Hematopoietic multipotent progenitor cell treated with erythropoietin and hydrocortisone succinate and interleukin-3 and kit ligand, for 4 days (in vitro differentiated cells): ENCODE results near the gene ALG2.

Experiments
- DNase-seq: peaks from one replicate; pipeline ENCODE4 v3.0.0-alpha.2; 2015

The ALG2 gene

GRCh38 chr9:99189887-99190596 lies 31.7 kb downstream of the ALG2 start:
- no peak for DNase-seq

DNA sequence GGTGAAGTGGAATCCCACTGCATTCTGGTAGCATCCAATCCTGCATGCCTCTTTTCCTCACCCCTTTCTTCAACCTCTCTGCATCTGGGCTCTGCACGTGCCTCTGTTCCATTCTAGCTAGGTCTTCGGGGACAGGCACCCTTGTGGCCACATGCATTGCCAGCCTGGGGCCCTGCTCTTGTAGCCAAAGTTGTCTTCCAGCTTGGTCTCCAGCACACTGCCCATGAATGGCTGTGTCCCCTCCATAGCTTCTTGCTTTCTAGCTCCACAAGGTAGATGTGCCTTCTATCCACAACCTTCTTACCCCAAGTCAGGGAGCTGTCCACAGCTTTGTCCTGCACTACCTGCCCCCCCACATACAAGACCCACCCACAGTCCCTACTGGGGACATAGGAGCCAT lies 32.6 kb downstream of the ALG2 start:
- no peak for DNase-seq

GRCh38 chr9:99187311-99187710 lies 34.4 kb downstream of the ALG2 start:
- DNase-seq, result no peak

- DNase-seq, result no peak
These were observed 35.8 kb downstream of the ALG2 start for GRCh38 chr9:99185934-99186333.

- DNase-seq, result no peak
These were observed 36.5 kb downstream of the ALG2 start for GRCh38 chr9:99185348-99185632.

DNA sequence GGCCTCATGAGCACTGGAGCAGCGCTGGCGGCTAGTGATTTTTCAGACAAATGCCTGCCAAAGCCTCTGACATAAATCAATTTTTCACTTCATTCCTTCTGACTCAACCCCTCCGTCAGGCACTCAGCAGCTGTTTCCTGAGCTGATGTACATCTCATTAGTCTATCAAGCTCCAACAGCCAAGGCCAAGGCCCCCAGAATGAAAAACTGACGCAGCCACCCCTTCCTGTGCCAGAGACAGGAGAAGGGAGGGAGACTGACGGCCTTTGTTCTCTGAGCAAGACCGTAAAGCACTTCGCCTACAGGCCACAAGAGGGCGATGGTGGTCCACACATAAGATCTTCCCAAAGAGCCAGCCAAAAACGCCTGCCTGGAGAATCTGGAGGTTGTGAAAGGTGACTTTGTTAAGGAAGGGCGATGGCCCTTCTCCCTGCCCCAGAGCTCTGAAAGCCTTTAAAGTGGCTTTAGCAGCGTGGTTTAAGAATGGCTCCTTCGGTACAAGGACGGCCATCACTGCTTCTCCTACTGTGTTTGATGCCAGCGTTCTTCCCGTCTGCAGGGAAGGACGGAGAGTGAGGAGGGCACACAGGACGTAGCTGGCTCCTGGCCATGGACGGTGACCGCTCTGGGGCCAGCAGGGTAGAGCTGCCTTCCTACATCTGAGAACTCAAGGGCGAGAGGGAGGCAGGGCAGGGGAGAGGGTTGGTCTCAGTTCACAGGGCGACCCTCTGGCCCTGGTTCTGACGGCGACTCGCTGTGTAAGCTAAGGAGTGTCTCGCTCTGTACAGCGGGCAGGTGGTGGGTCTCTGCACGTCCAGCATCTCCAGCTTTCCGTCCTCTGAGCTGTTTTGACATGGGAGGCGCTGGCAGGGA lies 37.0 kb downstream of the ALG2 start:
- peak; percentile 93 for DNase-seq

- DNase-seq, result no peak
These were observed 37.6 kb downstream of the ALG2 start for GRCh38 chr9:99184110-99184474.

GRCh38 chr9:99183616-99184015 lies 38.1 kb downstream of the ALG2 start:
- DNase-seq, result no peak

- DNase-seq, result no peak
These were observed 39.4 kb downstream of the ALG2 start for GRCh38 chr9:99182356-99182755.

DNA sequence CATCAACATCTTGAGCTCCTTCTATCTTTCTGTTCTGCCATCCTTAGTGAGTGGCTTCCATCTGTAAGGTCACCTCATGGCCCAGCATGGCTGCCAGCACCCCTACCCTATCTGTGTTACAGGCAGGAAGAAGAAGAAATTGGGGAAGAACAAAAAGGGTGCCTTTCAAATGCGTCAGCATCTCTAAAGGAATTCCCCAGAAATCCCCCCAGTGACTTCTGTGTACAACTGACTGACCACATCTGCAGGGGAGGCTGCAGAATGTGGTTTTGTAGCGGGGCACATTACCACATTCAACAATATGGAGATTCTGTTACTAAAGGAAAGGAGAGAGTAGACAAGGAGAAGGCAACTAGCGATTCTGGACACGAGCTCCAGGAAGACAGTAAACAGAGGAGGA lies 40.1 kb downstream of the ALG2 start:
- peak; percentile 67 for DNase-seq

DNA sequence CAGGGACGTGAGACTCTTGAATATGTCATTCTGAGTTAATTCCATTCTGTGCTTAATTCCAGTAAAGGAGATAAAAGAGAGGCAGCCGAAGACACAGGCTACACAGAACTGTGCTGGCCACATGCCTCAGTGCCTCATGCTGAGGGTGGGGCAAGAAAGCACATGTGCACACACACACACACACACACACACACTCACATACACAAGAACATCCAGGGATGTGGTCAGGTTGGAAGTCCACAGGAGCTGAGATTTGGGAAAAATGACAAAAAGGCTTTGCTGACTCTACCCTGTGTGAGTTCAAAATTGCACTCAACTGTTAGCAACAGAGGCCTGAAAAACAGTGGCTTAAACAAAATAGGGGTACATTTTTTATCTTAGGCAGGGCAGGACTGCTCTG lies 40.5 kb downstream of the ALG2 start:
- DNase-seq, result no peak

GRCh38 chr9:99180662-99181061 lies 41.1 kb downstream of the ALG2 start:
- DNase-seq, result no peak

DNA sequence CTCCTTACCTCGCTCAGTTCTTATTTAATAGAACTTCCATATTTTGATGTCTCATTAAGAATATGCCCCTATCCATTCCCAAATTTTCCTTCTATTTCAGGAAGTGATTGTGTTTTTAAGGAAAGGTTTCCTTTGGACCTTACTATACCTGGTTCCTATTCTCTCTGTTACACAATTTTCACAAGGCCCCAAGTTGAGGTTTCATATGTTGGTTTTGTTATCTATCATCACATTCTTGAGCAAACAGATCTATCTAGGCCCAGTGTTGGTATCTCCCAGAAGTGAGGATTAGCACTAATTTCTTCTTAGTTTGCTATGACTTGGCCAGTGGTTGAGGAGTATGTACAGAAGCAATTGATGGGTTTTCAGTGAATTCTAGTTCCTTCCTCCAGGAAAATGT lies 41.5 kb downstream of the ALG2 start:
- DNase-seq, result peak; percentile 70

DNA sequence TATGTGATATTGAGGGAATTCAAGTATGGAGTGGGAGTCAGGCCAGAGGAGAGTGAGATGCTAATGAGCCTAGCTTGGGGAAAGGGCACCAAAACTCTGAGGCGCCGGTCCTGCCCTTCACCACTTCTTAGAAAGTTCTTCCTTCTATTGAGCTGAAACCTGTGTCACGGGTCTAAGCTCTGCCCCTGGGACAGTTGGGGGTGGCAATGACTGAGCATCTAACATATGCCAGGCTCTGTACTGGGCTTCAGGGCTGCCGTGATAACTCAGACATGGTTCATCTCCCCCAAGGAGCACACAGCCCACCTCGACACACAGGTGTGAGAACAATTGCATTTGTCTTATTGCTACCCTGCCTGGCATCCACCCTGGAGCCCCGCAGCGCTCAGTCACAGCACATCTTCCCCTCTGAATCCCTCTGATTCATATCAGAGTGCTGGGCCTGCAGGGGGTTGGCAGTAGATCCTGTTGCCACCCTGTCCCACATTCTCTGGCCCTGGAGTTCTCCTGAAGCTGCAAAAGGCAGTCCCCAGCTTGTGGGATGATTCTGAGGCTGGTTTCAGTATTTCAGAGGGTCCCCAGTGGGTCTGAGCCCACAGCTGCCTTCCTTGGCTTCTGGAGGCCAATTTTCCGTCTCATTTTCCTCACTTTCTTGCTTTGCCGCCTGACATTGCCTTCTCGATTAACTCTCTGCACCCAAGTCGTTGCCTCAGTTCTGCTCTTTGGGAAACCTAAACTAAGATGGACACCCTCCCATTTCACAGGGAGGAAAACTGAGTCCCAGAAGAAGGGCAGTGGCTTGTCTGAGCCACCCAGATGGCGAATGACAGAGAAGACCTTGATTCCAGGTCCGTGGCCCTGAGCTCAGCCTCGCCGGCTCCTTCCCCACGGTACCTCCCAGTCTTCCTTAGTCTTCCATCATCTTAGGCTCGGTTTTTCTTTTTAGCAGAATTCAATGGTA lies 42.5 kb downstream of the ALG2 start:
- DNase-seq, result no peak

GRCh38 chr9:99177576-99178366 lies 44.0 kb downstream of the ALG2 start:
- DNase-seq, result no peak

DNA sequence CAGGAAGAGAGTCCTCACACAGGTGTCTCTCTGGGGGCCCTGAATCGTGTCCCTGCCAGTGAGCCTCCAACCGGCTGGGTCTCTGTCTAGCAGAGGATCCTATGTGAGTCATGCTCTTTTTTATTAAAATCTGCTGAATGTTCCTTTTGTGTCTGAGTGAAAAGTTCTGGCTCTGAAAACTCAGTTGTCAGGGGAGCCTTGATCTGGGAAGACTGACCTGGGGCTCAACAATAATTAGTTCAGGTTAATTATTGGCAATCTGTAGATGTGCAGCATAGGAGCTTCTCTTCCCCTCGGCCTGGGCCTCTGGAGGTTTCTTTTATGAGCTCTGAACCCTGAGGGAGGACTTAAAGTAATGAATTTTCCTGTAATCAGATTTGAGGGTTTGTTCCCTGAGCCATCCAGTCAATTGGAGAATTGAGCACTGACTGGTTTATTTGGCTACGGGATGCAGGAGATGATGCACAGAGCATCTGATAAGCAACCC lies 45.2 kb downstream of the ALG2 start:
- no peak for DNase-seq

DNA sequence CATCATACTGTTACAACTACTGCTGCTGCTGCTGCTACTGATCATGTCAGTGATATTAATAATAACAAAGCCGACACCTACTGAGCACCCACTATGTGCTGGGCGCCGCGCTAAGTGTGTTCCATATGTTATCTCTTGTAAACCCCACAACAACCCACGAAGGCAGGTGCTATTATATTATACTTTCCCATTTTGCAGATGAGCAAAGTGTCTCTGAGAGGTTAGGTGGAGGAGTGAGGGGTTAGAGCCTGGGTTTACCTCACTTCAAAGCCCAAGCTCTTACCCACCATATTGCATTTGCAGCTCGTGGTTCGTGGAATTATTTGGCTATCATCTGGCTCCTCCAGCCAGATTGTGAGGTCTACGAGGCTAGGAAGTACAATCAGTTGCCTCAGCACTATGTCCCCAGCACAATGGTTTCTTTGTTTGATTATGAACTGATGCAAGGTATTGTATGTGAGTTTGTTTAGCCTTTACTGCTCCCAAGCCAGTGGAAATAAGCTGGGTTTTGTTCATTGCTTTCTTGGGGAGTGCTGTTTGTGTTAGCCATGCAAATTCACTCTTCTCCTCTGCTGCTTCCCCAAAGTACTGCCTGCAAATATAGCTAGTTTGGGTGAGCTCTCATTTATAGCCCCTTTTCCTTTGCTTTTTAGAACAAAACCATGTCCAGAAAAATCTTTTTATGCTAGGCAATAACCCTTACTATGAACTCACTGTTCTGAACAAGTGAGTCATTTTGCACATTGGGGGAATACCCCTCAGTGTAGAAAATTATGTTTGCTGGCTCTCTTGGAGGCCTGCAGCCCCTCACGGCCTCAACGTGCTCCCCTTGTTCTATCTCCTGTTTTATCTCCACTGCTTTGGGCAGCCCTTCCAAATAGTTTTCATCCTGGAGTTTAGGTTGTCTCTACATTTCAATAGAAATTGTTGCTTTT lies 47.9 kb downstream of the ALG2 start:
- DNase-seq, result no peak

GRCh38 chr9:99172124-99173091 lies 49.3 kb downstream of the ALG2 start:
- DNase-seq, result no peak

- no peak for DNase-seq
These were observed 50.3 kb downstream of the ALG2 start for GRCh38 chr9:99171225-99172123.
